RWPE2 (cell line): ENCODE data around the gene WDR37.

Source experiments
- ATAC-seq: fragments of 200-7000 bp; cut with Tn5 transposase; 3 replicates; pipeline ENCODE4 v1.9.1; 2021; ENCODE audit warnings: low read depth
- DNase-seq: peaks from one replicate; pipeline ENCODE4 v3.0.0-alpha.2; 2020; ENCODE audit warnings: low spot score
- H3K27ac ChIP-seq: fragments of 450-650 bp; 2 replicates; pipeline ENCODE4 v1.5.1; 2017; ENCODE audit warnings: mild to moderate bottlenecking; ENCODE audit not compliant: poor library complexity, severe bottlenecking
- H3K27me3 ChIP-seq: fragments of 250-450 bp; sonication (Bioruptor Pico); 2 replicates; pipeline ENCODE4 v1.5.1; 2021; ENCODE audit warnings: mild to moderate bottlenecking, moderate library complexity; ENCODE audit not compliant: insufficient read depth, poor library complexity, severe bottlenecking
- H3K36me3 ChIP-seq: fragments of 250-450 bp; sonication (Bioruptor Pico); 2 replicates; pipeline ENCODE4 v1.5.1; 2020; ENCODE audit warnings: low read depth, mild to moderate bottlenecking, moderate library complexity
- H3K4me1 ChIP-seq: fragments of 250-450 bp; sonication (Bioruptor Pico); 2 replicates; pipeline ENCODE4 v1.5.1; 2021; ENCODE audit warnings: mild to moderate bottlenecking, moderate library complexity; ENCODE audit not compliant: insufficient read depth, poor library complexity, severe bottlenecking
- H3K4me3 ChIP-seq: fragments of 250-450 bp; sonication (Bioruptor Pico); 2 replicates; pipeline ENCODE4 v1.5.1; 2021; ENCODE audit warnings: mild to moderate bottlenecking, moderate library complexity; ENCODE audit not compliant: severe bottlenecking
- H3K9me3 ChIP-seq: fragments of 250-450 bp; sonication (Bioruptor Pico); 2 replicates; pipeline ENCODE4 v1.5.1; 2021; ENCODE audit warnings: mild to moderate bottlenecking, moderate library complexity; ENCODE audit not compliant: severe bottlenecking
- CTCF ChIP-seq: fragments of 450-650 bp; IDR thresholded peaks from one replicate; pipeline ENCODE4 v1.5.1; 2017; ENCODE audit warnings: mild to moderate bottlenecking, moderate library complexity; ENCODE audit not compliant: poor library complexity, severe bottlenecking

The WDR37 gene

DNA sequence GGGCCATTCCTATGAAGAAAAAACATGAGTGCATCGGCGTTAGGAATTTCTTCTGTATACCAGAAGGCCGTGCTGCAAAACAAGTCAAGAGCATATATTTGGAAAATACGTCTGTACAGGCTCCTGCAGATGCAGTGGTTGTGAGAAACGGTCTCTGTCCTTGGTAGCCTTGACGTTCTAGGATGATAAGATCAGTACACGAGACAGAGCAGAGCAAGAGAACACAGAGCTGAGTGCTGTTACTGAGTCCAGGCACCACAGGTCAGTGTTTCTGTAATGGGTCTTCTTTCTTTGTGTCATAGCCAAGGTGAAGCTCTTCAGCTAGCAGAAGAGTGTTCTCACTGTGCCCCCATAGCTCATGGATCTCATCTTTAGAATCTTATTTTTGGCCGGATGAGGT lies 62.8 kb downstream of the WDR37 start:
- peaks cover 33% of the 10 kb centered on the region for H3K36me3 ChIP-seq

DNA sequence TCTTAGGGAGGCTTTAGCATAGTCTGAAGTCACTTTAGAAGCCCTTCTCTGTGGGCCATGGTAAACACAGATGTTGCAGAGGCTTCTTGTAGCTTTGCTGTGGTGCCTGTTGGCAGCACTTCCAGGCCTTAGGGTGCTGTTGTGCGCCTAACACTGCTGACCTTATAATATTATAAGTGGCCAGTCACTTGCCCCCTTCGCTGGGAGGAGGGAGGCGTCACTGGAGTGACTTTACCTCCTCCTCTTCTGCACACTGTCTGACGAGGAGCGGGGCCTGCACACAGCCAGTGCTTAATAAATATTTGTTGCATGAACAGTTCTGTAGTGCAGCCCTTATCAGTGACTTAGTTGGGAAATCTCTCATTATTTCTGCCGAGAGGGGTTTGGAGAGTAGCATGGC lies 63.3 kb downstream of the WDR37 start:
- Histone ChIP-seq H3K36me3 (peaks cover 33% of the 10 kb centered on the region), H3K27me3 (no peaks in the 10 kb centered on the region), H3K4me1 (no peaks in the 10 kb centered on the region), H3K9me3 (no peaks in the 10 kb centered on the region), H3K4me3 (no peak overlapping the region), H3K27ac (no peak overlapping the region)
- DNase-seq (no peak), ATAC-seq (no peak)
- no peak for TF ChIP-seq CTCF

More for the DNA sequence above, 62.8 kb downstream of the WDR37 start:
- TF ChIP-seq CTCF = no peak
- DNase-seq = no peak
- Histone ChIP-seq H3K9me3 (no peaks in the 10 kb centered on the region), H3K27me3 (no peaks in the 10 kb centered on the region), H3K27ac (no peak overlapping the region), H3K4me1 (no peaks in the 10 kb centered on the region), H3K4me3 (no peak overlapping the region)
- no peak for ATAC-seq

GRCh38 chr10:1120306-1120705 lies 64.1 kb downstream of the WDR37 start:
- ATAC-seq (no peak), DNase-seq (no peak)
- no peak for TF ChIP-seq CTCF
- H3K4me1 ChIP-seq = no peaks in the 10 kb centered on the region
- H3K4me3 ChIP-seq = no peak overlapping the region
- H3K36me3 ChIP-seq = peaks cover 34% of the 10 kb centered on the region
- no peaks in the 10 kb centered on the region for H3K27me3 ChIP-seq
- H3K9me3 ChIP-seq = no peaks in the 10 kb centered on the region
- H3K27ac ChIP-seq = no peak overlapping the region

DNA sequence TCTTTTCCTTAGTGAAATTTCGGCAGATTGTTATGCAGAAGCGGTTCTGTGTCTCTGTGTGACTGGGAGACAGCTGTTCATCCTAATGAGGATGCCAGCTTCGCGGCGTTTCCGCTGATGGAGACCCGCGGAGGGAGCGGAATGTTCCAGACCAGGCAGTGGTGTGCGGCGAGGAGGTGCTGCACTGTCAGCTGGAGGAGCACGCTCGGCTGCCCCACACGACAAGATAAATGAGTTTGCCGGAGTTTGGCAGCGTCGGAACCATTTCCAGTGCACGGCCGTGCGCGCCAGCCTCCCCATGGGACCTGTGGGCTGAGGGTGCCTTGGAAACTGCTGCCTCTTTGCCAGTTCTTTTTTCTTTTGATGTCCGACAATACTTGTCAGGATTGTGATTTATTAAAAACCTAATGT lies 64.6 kb downstream of the WDR37 start:
- TF ChIP-seq CTCF = no peak
- H3K27me3 ChIP-seq = no peaks in the 10 kb centered on the region
- no peak for ATAC-seq
- no peaks in the 10 kb centered on the region for H3K4me1 ChIP-seq
- H3K36me3 ChIP-seq = peaks cover 35% of the 10 kb centered on the region
- no peak overlapping the region for H3K27ac ChIP-seq
- H3K4me3 ChIP-seq = no peak overlapping the region
- no peaks in the 10 kb centered on the region for H3K9me3 ChIP-seq
- no peak for DNase-seq

GRCh38 chr10:1121271-1121970 lies 65.2 kb downstream of the WDR37 start:
- Histone ChIP-seq H3K36me3 (peaks cover 35% of the 10 kb centered on the region), H3K9me3 (no peaks in the 10 kb centered on the region), H3K4me1 (no peaks in the 10 kb centered on the region), H3K4me3 (no peak overlapping the region), H3K27ac (no peak overlapping the region), H3K27me3 (no peaks in the 10 kb centered on the region)
- no peak for DNase-seq
- no peak for TF ChIP-seq CTCF
- ATAC-seq = no peak
